Measurements from ENCODE around the gene NUDT3.
"Not testable (repeated sequence)": the region's sequence is repeated elsewhere in the genome, so short reads cannot be mapped to it uniquely, and the experiment has no call there.

The NUDT3 gene

DNA sequence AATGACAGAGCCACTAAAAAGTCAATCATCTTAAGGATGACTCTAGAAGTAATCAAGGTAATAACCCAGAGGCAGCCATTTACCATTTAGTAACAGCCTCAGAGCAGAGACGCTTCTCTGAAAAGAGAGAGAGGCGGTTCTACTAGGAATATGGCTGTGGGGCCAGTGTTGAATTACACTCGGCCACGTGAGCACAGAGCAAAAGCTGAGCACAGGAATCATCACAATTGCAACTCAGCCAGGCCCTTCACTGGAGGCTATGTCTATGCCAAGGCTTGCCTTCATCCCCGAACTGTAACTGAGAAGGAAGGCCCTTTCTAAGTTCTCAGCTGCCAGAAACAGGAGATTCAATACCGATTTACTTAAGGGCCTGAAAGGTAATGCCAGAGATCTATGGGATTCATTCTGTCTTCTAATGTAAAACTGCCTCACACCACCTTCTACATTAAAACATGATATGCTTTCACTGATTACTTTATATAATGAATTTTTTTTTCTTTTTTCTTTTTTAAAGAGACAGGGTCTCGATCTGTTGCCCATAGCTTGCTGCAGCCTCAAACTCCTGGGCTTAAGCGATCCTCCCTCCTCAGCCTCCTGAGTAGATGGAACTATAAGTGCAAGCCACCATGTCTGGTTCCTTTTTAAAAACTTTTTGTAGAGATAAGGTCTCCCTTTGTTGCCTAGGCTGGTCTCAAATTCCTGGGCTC is 67.6 kb downstream of the NUDT3 start:
- DNase-seq (ENCODE audit: insufficient read length, low spot score) (no peak), FAIRE-seq (no peak)

DNA sequence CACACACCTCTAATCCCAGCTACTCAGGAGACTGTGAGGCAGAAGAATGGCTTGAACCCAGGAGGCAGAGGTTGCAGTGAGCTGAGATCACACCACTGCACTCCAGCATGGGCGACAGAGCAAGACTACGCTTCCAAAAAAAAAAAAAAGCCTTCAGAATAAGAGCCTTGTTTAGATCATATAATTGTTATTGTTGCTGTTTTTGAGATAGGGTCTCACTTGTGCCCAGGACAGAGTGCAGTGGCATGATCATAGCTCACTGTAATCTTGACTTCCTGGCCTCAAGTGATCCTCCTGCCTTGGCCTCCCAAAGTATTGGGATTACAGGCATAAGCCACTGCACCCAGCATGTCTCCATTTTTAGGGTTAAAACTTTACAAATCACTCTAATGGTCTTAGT is 68.2 kb downstream of the NUDT3 start:
- not testable (repeated sequence) for DNase-seq (ENCODE audit: insufficient read length, low spot score); FAIRE-seq

DNA sequence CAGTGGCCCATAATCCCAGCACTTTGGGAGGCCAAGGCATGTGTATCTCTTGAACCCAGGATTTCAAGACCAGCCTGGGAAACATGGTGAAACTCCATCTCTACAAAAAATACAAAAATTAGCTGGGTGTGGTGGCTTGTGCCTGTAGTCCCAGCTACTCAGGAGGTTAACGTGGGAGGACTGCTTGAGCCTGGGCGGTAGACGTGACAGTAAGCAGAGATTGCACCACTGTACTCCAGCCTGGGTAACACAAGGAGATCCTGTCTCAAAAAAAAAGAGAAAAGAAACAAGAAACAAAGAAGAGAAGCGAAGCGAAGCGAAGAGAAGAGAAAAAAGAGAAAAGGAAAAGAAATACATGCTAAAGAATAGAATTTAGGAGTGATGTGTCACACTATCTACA is 69.2 kb downstream of the NUDT3 start:
- FAIRE-seq = no peak
- no peak for DNase-seq (ENCODE audit: insufficient read length, low spot score)

DNA sequence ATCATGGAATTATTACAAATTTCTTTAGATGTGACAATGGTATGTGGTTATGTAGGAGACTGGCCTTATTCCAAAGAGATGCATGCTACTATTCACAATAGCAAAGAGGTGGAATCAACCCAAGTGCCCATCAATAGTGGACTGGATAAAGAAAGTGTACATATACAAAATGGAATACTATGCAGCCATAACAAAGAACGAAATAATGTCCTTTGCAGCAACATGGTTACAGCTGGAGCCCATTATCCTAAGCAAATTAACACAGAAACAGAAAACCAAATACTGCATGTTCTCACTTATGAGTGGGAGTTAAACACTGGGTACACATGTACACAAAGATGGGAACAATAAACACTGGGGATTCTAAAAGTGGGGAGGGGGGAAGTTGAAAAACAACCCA is 69.7 kb downstream of the NUDT3 start:
- FAIRE-seq = no peak

DNA sequence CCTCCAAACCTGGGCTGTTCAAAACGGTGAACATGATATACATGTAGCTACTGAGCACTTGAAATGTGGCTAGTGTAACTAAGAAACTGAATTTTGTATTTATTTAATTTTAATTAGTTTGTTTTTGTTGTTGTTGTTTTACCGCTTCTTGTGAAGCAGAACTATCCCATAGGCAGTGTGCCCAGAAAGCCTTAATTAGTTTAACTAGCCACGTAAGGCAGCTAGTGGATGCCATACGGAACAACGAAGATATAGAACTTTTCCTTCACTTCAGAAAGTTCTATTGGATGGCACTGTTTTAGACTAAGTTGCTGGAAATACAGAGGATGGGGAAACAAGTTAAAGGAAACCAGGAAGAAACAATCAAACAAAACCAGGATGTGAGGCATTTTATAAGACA is 70.6 kb downstream of the NUDT3 start:
- no peak for FAIRE-seq

More for the DNA sequence above, 69.7 kb downstream of the NUDT3 start:
- no peak for DNase-seq (ENCODE audit: insufficient read length, low spot score)

DNA sequence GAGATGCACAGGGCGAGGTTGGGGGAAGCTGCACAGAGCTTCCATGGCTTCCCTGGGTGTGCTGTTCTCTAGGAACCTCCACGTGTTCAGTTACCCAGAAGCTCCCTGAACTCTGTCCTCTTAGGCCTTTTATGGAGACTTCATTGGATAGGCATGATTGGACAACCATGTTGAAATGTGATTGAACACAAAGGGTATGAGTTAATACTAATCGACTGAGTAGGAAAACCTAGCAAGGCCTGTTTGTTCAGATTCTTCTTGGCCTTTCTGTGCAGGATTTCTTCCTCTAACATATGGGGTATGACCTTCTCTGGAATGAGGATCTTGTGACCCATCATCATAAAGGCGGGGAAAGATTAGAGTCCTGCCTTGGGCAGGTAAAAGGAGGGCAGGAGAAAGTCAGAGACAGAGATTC is 73.0 kb downstream of the NUDT3 start:
- FAIRE-seq = no peak

More for the DNA sequence above, 70.6 kb downstream of the NUDT3 start:
- DNase-seq (ENCODE audit: insufficient read length, low spot score) = no peak

DNA sequence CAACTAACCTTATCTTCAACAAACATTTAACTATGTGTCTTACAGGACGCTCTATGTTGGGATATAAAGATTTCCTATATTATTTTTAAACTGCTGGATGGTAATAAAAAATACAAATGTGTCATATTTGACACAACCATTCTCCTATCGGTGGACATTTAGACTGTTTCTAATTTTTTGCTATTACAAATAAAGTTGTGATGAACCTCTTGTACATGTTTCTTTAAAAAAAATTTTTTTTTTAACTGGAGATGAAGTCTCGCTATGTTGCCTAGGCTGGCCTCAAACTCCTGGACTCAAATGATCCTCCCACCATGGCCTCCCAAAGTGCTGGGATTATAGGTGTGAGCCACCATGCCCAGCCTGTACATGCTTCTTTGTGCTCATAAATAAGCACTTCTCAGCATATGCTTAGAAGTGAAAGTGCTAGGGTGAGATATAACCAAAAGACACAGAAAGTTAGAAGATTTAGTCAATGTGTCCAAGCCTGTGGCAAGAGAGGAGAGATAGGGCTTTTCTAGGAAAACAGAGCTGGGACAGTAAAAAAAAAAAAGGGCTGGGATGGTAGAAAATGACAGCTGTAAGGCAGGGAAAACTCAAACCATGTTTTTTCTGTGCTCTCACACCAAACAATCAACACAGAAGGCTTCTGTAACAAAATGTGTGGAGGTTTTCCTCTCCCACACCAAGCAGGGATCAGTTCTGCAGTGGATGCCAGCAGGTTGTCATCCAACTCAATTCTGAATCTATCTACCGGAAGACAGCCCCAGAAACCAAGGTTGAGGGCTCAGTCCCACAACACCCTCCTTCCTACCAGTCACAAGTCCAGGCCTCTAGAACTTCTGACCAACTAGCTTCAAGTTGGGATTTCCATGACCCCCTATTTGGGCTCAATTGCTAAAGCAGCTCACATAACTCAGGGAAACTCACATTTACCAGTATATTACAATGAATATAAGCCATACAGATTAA is 73.7 kb downstream of the NUDT3 start:
- DNase-seq (ENCODE audit: insufficient read length, low spot score) (no peak), FAIRE-seq (no peak)

More for the DNA sequence above, 73.0 kb downstream of the NUDT3 start:
- DNase-seq (ENCODE audit: insufficient read length, low spot score) = no peak

DNA sequence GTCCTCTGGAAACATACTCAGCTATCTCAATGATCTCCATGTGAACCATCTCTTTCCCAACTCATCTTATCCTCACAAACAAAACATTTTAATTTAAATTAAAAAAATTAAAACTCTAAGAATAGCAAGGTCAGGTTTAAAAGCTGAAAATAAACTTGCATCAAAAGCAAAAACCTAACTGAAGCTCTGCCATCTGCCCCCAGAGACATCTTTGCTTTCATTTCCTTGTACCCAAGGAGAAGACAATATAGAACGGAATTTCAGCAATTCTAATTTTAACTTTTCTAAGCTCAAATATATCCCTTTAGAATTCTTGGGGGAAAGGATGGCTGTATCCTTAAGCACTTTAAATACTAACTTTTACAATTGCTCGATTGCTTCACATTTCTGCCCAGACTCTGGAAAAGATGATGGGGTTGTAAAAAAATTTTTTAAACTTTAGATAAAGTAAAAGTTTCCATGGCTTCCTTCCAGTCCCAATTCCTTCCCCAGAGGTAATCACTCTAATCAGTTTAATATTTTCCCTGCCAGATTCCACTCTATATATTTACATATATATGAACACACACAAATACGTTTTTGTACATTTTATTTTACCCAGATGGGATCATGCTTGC is 74.5 kb downstream of the NUDT3 start:
- no peak for FAIRE-seq

DNA sequence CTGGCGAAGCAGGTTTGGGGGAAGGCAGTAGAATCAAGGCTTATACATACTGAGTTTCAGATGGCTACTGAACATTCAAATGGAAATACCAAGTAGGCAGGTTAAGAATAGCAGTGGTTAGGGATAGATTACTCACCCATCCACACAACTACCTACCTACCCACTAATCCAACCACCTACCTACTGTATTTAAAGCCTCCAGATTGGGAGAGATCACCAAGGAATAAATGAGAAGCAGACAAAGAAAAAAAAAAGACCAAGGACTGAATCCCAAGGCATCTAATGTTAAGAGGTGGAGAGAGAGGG is 75.3 kb downstream of the NUDT3 start:
- FAIRE-seq (no peak), DNase-seq (ENCODE audit: insufficient read length, low spot score) (no peak)

More for the DNA sequence above, 74.5 kb downstream of the NUDT3 start:
- DNase-seq (ENCODE audit: insufficient read length, low spot score) = no peak

DNA sequence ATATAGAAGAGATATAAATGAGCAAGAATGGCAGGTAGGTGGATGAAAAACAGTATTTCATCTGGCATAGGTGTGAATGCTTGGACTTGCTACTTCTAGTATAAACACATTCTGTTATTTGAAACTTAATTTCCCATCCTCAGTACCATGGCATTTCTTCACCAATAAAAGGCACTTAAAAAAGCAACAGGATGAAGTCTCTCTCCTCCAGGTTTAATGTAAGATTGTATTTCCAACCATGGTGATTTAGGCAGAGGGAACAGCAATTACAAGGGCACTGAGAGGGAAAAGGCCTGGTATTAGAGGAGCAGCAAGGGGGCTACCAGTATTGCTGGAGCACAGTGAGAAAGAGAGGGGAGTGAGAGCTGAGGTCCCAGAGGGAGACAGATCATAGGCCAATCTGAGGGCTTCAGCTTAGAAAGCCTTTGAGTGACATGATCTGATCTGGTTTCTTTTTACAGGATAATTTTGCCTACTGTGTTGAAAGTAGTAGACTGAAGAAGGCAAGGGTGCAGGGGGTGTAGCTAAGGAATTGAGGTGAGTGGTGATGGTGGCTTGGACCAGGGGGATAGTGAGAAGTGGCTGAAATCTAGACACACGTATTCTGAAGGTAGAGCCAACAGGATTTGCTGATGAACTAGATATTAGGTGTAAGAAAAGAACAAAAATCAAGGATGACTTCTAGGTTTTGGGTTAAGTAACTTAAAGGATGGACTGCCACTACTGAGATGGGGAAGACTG is 75.9 kb downstream of the NUDT3 start:
- FAIRE-seq = no peak
- no peak for DNase-seq (ENCODE audit: insufficient read length, low spot score)

DNA sequence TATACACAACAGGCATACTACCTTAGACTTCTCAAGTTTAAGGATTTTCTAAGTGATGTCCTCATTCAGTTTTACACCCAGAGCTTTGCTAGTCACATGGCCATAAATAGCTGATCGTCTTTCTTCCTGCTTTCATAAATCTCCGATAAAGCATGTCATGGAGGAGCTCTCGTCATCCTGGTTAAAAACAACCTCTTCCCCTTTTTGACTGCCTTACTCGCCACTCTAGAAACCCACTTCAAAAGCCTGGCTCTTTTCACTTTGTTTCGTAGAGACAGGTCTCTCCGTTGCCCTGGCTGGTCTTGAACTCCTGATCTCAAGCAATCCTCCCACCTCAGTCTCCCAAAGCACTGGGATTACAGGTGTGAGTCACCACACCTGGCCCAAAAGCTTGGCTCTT is 76.7 kb downstream of the NUDT3 start:
- DNase-seq (ENCODE audit: insufficient read length, low spot score) = no peak
- no peak for FAIRE-seq

DNA sequence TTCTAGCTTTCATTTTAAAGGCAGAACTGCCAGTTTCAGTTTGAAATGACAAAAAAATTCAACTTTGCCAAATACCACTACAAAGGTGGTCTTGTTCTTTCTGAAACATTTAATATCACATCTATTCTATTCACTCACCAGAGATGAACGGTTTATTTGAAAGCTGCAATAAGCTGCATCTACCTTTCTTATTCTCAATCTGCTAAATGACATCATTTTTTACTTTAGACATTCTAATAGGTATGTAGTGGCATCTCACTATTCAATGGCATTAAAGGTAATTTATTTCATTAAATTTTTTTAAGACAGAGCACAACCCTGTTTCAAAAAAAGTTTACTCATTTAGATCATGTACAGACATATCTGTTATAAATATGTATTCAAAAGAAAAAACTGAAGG is 77.2 kb downstream of the NUDT3 start:
- no peak for FAIRE-seq

DNA sequence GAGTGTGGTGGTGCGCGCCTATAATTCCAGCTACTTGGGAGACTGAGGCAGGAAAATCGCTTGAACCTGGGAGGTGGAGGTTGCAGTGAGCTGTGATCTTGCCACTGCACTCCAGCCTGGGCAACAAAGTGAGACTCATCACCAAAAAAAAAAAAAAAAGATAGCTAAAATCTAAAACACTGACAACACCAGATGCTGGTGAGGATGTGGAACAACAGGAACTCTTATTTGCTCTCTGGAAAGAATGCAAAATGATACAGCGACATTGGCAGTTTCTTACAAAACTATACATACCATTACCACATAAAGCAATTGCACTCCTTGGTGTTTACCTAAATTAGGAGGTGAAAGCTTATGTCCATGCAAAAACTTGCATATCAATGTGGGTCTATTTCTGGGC is 80.2 kb downstream of the NUDT3 start:
- DNase-seq (ENCODE audit: insufficient read length, low spot score) (no peak), FAIRE-seq (no peak)

More for the DNA sequence above, 77.2 kb downstream of the NUDT3 start:
- DNase-seq (ENCODE audit: insufficient read length, low spot score) = no peak

DNA sequence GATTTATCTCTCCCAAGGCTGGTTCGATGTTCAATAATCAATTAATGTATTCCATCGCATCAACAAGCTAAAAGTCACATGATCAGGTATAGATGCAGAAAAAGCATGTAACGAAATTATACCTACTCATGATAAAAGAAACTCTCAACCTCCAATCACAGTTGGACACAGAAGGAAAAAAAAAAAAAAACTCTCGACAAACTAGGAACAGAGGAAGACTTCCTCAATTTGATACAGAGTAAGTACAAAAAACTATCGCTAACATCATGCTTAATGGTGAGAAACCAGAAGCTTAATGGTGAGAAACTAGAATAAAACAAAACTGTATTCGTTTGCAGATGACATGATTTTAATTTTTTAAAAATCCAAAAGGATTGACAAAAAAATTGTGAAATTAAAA is 81.7 kb downstream of the NUDT3 start:
- FAIRE-seq (no peak), DNase-seq (ENCODE audit: insufficient read length, low spot score) (no peak)

DNA sequence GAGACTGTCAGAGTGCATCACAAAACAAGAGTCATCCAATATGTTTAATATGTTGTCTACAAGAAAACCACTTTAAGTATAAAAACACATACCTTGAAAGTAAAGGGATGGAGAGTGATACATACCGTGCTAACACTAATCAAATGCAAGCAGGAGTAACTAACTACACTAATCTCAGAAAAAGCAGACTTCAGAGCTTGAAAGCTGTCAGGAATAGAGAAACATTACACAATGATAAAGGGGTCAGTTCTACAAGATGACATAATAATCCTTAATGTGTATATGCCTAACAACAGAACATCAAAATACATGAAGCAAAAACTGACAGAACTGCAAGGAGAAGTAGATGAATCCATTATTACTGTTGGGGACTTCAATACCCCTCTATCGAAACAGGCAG is 84.0 kb downstream of the NUDT3 start:
- DNase-seq (ENCODE audit: insufficient read length, low spot score) = no peak
- FAIRE-seq = no peak

DNA sequence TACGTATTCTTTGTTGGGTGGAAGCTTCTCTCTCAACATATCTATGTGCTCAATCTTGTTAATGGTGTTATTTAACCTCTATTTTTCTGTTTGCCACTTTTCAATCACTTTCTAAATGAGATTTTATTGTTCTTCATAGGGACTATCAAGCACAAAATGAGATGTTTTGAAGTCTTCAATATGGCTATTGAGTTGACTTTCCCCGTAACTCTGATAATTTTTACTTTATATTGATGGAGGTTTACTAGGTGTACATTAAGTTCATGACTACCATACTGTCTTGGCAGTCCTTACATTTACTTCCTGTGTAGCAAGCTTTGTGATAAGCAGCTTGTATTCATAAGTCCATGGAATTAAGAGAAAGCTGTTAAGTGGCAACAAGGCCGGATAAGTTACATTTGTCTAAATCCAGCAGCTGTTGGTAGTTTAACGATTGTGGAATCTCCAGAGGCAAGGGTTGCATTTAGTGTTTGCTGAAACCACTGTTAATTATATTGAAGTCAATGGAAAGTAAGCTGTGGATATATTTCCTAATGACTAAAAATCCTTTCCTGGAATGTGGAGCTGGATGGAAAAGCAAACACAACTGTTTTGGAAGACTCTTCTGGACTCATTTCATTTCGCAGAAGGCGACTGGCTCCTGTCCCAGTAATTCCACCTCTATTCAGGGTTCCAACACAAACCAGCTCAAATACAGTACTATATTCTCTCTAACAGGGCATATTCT is 86.3 kb downstream of the NUDT3 start:
- FAIRE-seq = no peak
- no peak for DNase-seq (ENCODE audit: insufficient read length, low spot score)

DNA sequence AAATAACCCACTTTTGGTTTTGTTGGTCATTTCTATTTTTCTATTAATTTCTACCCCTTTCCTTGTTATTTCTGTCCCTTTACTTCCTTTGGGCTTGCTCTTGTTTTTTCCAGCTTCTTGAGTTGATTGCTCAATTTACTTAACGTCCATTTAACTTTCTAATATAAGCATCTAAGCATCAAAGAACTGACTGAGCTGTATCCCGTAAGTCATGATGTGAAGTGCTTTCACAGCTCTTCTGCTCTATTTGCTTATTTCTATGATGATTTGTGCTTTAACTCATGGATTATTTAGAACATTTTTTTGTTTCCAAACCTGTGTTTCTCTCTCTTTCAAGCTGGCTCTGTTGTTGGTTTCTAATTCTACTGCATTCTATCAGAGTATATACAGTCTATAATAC is 87.0 kb downstream of the NUDT3 start:
- DNase-seq (ENCODE audit: insufficient read length, low spot score) (no peak), FAIRE-seq (no peak)

DNA sequence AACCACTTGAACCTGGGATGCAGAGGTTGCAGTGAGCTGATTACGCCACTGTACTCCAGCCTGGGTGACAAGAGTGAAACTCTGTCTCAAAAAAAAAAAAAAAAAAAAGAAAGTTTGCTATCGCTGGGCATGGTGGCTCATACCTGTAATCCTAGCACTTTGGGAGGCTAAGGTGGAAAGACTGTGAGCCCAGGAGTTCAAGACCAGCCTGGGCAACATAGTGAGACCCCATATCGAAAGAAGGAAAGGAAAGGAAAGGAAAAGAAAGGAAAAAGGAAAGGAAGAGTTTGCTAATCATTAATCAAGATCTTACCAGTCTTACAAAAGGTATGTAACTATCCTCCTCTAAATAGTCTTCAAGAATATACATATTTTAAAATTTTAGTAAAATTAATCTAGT is 88.3 kb downstream of the NUDT3 start:
- FAIRE-seq (no peak), DNase-seq (ENCODE audit: insufficient read length, low spot score) (no peak)

DNA sequence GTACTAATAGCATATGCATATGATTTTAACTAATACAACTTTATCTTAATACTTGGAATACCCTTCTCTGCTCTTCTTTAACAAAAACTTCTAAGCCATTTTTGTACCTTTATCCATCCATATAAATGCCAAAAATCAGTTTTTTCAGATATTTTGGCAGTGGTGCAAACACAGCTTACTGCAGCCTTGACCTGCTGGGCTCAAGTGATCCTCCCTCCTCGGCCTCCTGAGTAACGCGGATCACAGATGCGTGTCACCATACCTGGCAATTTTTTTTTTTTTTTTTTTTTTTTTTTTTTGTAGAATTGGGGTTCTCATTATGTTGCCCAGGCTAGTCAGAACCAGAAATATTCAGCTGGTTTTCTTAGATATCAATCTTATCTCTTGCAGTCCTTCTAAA is 89.5 kb downstream of the NUDT3 start:
- DNase-seq (ENCODE audit: insufficient read length, low spot score) (no peak), FAIRE-seq (no peak)

DNA sequence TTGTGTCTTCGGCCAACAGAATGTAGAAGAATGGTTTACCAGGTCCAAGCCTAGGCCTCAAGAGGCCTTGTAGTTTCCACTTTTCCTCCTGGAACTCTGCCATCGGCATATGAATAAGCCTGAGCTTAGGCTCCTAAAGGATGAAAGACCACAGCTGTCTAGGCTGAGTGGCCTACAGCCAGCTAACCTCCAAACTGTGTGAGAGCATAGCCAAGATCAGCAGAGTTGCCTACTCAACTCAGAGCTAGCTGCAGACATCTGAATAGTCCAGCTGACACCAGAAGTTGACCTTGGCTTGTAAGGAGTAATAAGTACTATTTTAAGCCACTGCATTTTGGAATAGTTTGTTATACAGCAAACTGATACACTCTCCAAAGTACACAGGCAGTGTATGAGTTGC is 91.1 kb downstream of the NUDT3 start:
- DNase-seq (ENCODE audit: insufficient read length, low spot score) (no peak), FAIRE-seq (no peak)
